Epithelial cell of proximal tubule (primary cell): ENCODE measurements around the gene SH2B3. TPM values are rescaled to one million over a fixed set of nuclear protein-coding genes. Genes with fewer than 3 reads are reported as not detected.

Experiments
- DNase-seq: peaks from one replicate; pipeline ENCODE4 v3.0.0-alpha.2; 2011; ENCODE audit warnings: low read depth
- H3K4me3 ChIP-seq: 2 replicates; pipeline ENCODE4 v1.5.1; 2011; ENCODE audit warnings: low read depth, mild to moderate bottlenecking, low read length
- CTCF ChIP-seq: conservative IDR thresholded peaks from 2 replicates; pipeline ENCODE4 v1.5.1; 2012; ENCODE audit warnings: low read depth, mild to moderate bottlenecking, low read length
- total RNA-seq: library from RNA; depleted of rRNA; stranded (reverse); fragments of >200 nt; gene quantifications from 2 replicates; pipeline ENCODE4 v1.2.3, GENCODE V29; 2015

Gene SH2B3
- total RNA-seq, 1 donor from 2014 or later, result 59.6 TPM

DNA sequence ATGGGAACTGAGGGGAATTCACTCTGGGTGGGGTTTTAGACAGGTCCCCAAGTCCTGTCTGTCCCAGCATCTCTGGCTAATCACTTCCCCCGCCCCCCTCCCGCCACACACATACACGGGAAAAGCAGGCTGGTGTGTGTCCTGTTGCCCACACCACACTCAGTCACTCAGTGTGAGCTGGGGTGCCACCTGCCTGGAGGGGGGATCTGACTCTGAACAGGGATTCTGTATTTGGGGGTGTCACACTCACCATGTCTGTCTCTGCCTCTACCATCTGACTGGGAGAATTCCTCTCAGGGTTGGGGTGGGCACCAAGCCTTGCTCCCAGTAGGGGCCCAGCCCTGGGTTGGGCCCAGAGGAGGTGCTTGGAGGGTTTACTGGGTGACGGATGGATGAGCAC is 31.1 kb downstream of the SH2B3 start:
- DNase-seq, result no peak
- H3K4me3 ChIP-seq, result no peak overlapping the region
- no peak for TF ChIP-seq CTCF

DNA sequence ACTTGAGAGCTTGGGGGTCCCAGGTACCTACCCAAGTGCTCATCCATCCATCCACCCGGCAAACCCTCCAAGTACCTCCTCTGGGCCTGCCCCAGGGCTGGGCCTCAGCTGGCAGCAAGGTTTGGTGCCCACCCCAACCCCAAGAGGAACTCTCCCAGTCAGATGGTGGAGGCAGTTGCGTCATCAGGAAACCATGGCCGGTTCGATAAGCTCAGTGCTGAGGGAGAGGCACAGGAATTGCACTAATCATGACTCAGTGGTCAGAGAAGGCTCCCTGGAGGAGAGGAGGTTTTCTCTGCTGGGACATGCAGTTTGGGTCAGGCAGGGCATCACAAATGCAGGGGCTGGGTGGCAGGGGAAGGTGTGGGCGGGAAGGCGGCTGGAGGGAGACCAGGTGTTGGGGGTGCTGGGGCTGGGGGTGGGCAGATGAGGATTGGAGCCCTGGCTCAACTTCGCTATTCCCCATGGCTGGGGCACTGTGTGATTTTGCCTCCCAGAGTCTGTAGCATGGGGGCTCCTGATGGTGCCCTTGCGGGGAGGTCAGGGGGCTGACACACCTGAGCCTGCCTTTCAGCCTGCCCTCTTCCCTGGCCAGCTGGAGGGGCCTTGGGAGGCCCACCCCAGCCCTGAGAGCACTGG is 32.2 kb downstream of the SH2B3 start:
- no peak for TF ChIP-seq CTCF
- no peak overlapping the region for H3K4me3 ChIP-seq
- no peak for DNase-seq

DNA sequence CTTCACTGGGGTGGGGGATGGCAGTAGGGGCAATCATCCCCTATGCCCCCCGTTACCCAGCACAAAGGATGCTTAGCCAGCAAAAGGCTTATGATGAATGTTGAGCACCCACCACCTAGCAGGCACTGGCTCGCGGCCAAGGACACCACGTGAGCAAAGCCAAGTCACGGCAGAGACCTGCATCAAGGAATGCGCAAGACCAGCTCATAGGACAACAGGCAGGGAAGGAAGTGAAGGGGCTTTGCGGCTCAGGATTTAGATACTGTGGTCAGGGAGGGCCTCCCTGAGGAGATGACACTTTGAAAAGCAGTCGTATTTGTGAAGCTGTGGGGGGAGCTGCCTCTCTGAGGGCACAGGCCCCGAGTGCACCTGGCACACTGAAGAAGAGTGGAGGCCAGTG is 32.8 kb downstream of the SH2B3 start:
- no peak for DNase-seq
- no peak for TF ChIP-seq CTCF
- H3K4me3 ChIP-seq, result no peak overlapping the region

DNA sequence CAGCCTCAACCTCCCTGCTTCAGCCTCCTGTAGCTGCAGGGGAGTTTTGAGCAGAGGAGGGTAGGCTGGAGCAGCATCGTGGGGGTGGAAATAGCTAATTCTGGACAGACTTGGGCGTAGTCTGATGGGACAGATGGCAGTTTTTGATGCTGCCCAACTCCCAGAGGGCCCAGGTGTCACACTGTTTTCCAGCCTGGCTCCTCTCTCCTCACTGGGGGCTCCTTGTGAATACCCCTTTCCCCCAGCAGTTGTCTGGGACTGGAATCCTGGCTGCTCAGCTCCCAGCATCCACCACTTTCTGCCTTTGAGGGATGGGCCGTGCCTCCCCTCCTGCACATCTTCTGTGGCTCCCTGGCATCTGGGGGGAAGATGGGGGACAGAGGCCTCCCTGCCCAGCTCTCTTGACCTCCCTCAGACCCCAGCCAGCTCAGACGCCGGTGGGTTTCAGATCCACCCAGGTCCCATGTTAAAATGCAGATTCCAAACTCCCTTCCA is 34.0 kb downstream of the SH2B3 start:
- no peak for TF ChIP-seq CTCF
- DNase-seq, result no peak
- no peak overlapping the region for H3K4me3 ChIP-seq

GRCh38 chr12:111440152-111440551 is 34.4 kb downstream of the SH2B3 start:
- no peak for DNase-seq
- H3K4me3 ChIP-seq, result no peak overlapping the region
- TF ChIP-seq CTCF, result no peak

- TF ChIP-seq CTCF, result no peak
- DNase-seq, result no peak
- H3K4me3 ChIP-seq, result no peak overlapping the region
Observed at GRCh38 chr12:111440631-111441030, 34.9 kb downstream of the SH2B3 start.
